WTC11 (cell line): ENCODE measurements around the gene TSPAN32. TPM values are rescaled to one million over a fixed set of nuclear protein-coding genes. Genes with fewer than 3 reads are reported as not detected.

Experiments used
- ATAC-seq: fragments of 200-7000 bp; cut with Tn5 transposase; 2 replicates; pipeline ENCODE4 v1.10.0; 2021; ENCODE audit warnings: mild to moderate bottlenecking, moderate library complexity
- CTCF ChIA-PET: fragments of 300-600 bp; sonication (Branson Sonifier 250); formaldehyde crosslinking; loops from one replicate; lab custom pipeline; 2021; ENCODE audit warnings: antibody characterized with exemption; lab: Charles Lee
- POLR2A ChIA-PET: fragments of 350-600 bp; sonication (Branson Sonifier 250); formaldehyde crosslinking; loops from one replicate; lab custom pipeline; 2021; ENCODE audit warnings: antibody characterized with exemption; lab: Charles Lee
- DNase-seq: peaks from one replicate; pipeline ENCODE4 v3.0.0; 2021; ENCODE audit warnings: low spot score
- H3K27ac Mint-ChIP-seq: 2 replicates; pipeline ENCODE4 v1.8.0; 2021; ENCODE audit warnings: mixed read lengths
- H3K27me3 Mint-ChIP-seq: 2 replicates; pipeline ENCODE4 v1.8.0; 2021; ENCODE audit warnings: low read depth, mild to moderate bottlenecking, moderate library complexity, mixed read lengths
- H3K36me3 Mint-ChIP-seq: 2 replicates; pipeline ENCODE4 v1.8.0; 2021; ENCODE audit warnings: mixed read lengths
- H3K4me1 Mint-ChIP-seq: 2 replicates; pipeline ENCODE4 v1.8.0; 2022; ENCODE audit warnings: mixed read lengths
- H3K4me3 Mint-ChIP-seq: 2 replicates; pipeline ENCODE4 v1.8.0; 2021; ENCODE audit warnings: mild to moderate bottlenecking, moderate library complexity, mixed read lengths
- H3K9me3 Mint-ChIP-seq: 2 replicates; pipeline ENCODE4 v1.8.0; 2021; ENCODE audit warnings: mixed read lengths
- ATF1 ChIP-seq: sonication (generic); formaldehyde crosslinking; IDR thresholded peaks from 2 replicates; pipeline ENCODE4 v1.8.1; 2023; ENCODE audit warnings: mild to moderate bottlenecking, moderate library complexity, missing genetic modification reagents
- ATF2 ChIP-seq: sonication (generic); formaldehyde crosslinking; IDR thresholded peaks from 2 replicates; pipeline ENCODE4 v1.8.1; 2022; ENCODE audit warnings: low read depth, missing genetic modification reagents, borderline replicate concordance
- CTCF ChIP-seq: fragments of 200-600 bp; IDR thresholded peaks from 2 replicates; pipeline ENCODE4 v1.8.0; 2022; ENCODE audit warnings: antibody characterized with exemption
- ELF4 ChIP-seq: sonication (generic); formaldehyde crosslinking; IDR thresholded peaks from 2 replicates; pipeline ENCODE4 v1.8.1; 2022; ENCODE audit warnings: low read depth, mild to moderate bottlenecking, moderate library complexity, missing genetic modification reagents
- FOXK1 ChIP-seq: sonication (generic); formaldehyde crosslinking; IDR thresholded peaks from 2 replicates; pipeline ENCODE4 v1.8.0; 2022; ENCODE audit warnings: mild to moderate bottlenecking, moderate library complexity, missing genetic modification reagents
- GRHL2 ChIP-seq: fragments of 250-450 bp; sonication (Bioruptor Pico); IDR thresholded peaks from 2 replicates; pipeline ENCODE4 v1.8.0; 2022; ENCODE audit warnings: mild to moderate bottlenecking, moderate library complexity; ENCODE audit not compliant: insufficient replicate concordance, severe bottlenecking
- IRF2 ChIP-seq: sonication (generic); formaldehyde crosslinking; IDR thresholded peaks from 2 replicates; pipeline ENCODE4 v1.8.0; 2022; ENCODE audit warnings: low read depth, missing genetic modification reagents, borderline replicate concordance
- JAZF1 ChIP-seq: fragments of 250-450 bp; sonication (Bioruptor Pico); IDR thresholded peaks from 2 replicates; pipeline ENCODE4 v1.9.0; 2021; ENCODE audit warnings: moderate library complexity, mild to moderate bottlenecking, inconsistent platforms
- JUN ChIP-seq: sonication (generic); formaldehyde crosslinking; IDR thresholded peaks from 2 replicates; pipeline ENCODE4 v1.8.0; 2023; ENCODE audit warnings: mild to moderate bottlenecking, missing genetic modification reagents
- KAT7 ChIP-seq: sonication (generic); formaldehyde crosslinking; IDR thresholded peaks from 2 replicates; pipeline ENCODE4 v1.8.1; 2023; ENCODE audit warnings: missing genetic modification reagents, mild to moderate bottlenecking, borderline replicate concordance
- MLX ChIP-seq: sonication (generic); formaldehyde crosslinking; IDR thresholded peaks from 2 replicates; pipeline ENCODE4 v1.8.1; 2023; ENCODE audit warnings: mild to moderate bottlenecking, missing genetic modification reagents, moderate library complexity
- MXD4 ChIP-seq: fragments of 250-450 bp; sonication (Bioruptor Pico); IDR thresholded peaks from 2 replicates; pipeline ENCODE4 v1.8.0; 2021; ENCODE audit warnings: mild to moderate bottlenecking, moderate library complexity, borderline replicate concordance
- NFYB ChIP-seq: sonication (generic); formaldehyde crosslinking; conservative IDR thresholded peaks from 2 replicates; pipeline ENCODE4 v1.8.0; 2022; ENCODE audit warnings: low read depth, missing genetic modification reagents
- NR3C1 ChIP-seq: sonication (generic); formaldehyde crosslinking; conservative IDR thresholded peaks from 2 replicates; pipeline ENCODE4 v1.8.1; 2023; ENCODE audit warnings: low read depth, mild to moderate bottlenecking, missing genetic modification reagents
- OVOL2 ChIP-seq: fragments of 250-450 bp; sonication (Bioruptor Pico); IDR thresholded peaks from 2 replicates; pipeline ENCODE4 v1.9.0; 2021; ENCODE audit warnings: mild to moderate bottlenecking, borderline replicate concordance
- PRRX2 ChIP-seq: fragments of 250-450 bp; sonication (Bioruptor Pico); IDR thresholded peaks from 2 replicates; pipeline ENCODE4 v1.8.0; 2021; ENCODE audit warnings: mild to moderate bottlenecking
- SOX15 ChIP-seq: fragments of 250-450 bp; sonication (Bioruptor Pico); IDR thresholded peaks from 2 replicates; pipeline ENCODE4 v1.9.0; 2021; ENCODE audit warnings: mild to moderate bottlenecking
- SP1 ChIP-seq: sonication (generic); formaldehyde crosslinking; conservative IDR thresholded peaks from 2 replicates; pipeline ENCODE4 v1.8.1; 2022; ENCODE audit warnings: missing genetic modification reagents
- USF1 ChIP-seq: sonication (generic); formaldehyde crosslinking; IDR thresholded peaks from 2 replicates; pipeline ENCODE4 v1.8.0; 2022; ENCODE audit warnings: mild to moderate bottlenecking, missing genetic modification reagents
- ZNF121 ChIP-seq: sonication (generic); formaldehyde crosslinking; IDR thresholded peaks from 2 replicates; pipeline ENCODE4 v1.8.0; 2023; ENCODE audit warnings: missing genetic modification reagents
- ZNF281 ChIP-seq: sonication (generic); formaldehyde crosslinking; IDR thresholded peaks from 2 replicates; pipeline ENCODE4 v1.8.0; 2023; ENCODE audit warnings: mild to moderate bottlenecking, missing genetic modification reagents
- ZNF423 ChIP-seq: fragments of 250-450 bp; sonication (Bioruptor Pico); IDR thresholded peaks from 2 replicates; pipeline ENCODE4 v2.1.2; 2022; ENCODE audit warnings: mild to moderate bottlenecking, moderate library complexity
- ZNF512 ChIP-seq: sonication (generic); formaldehyde crosslinking; IDR thresholded peaks from 2 replicates; pipeline ENCODE4 v1.8.1; 2022; ENCODE audit warnings: missing genetic modification reagents, borderline replicate concordance
- total RNA-seq: library from RNA; stranded (reverse); gene quantifications from 3 replicates; pipeline ENCODE4 v1.2.3, GENCODE V29; 2021

TSPAN32 gene
- total RNA-seq, 1 experiment from 2014 or later: not detected

- no peak for TF ChIP-seq CTCF
- TF ChIP-seq ZNF121 (CRISPR knock-in tag): no peak
- TF ChIP-seq ELF4 (CRISPR knock-in tag): no peak
- no peak for TF ChIP-seq MXD4
- no peak for TF ChIP-seq ZNF423
- TF ChIP-seq PRRX2 (CRISPR knock-in tag): no peak
- TF ChIP-seq FOXK1 (CRISPR knock-in tag): no peak
- no peak for TF ChIP-seq MLX (CRISPR knock-in tag)
- TF ChIP-seq USF1: no peak
- TF ChIP-seq NFYB (CRISPR knock-in tag): no peak
These were observed 49.8 kb upstream of the TSPAN32 start (continued) for GRCh38 chr11:2252018-2252417.

- H3K9me3 Mint-ChIP-seq: peaks cover 7% of the 10 kb centered on the region
- H3K4me1 Mint-ChIP-seq: no peaks in the 10 kb centered on the region; the same call in 1 of the 2 replicates
- TF ChIP-seq KAT7 (CRISPR knock-in tag) (no peak), JAZF1 (CRISPR knock-in tag) (no peak), SP1 (CRISPR knock-in tag) (no peak), IRF2 (CRISPR knock-in tag) (no peak)
- DNase-seq: no peak
- peaks cover 8% of the 10 kb centered on the region for H3K27me3 Mint-ChIP-seq
- H3K36me3 Mint-ChIP-seq: no peaks in the 10 kb centered on the region
- ChIA-PET POLR2A (no interaction called here), CTCF (no interaction called here)
- ATAC-seq: no peak
- H3K27ac Mint-ChIP-seq: no peak overlapping the region
- no peak overlapping the region for H3K4me3 Mint-ChIP-seq
These were observed 45.4 kb upstream of the TSPAN32 start for GRCh38 chr11:2256293-2256913.

GRCh38 chr11:2256951-2257700, 44.7 kb upstream of the TSPAN32 start:
- H3K4me1 Mint-ChIP-seq: no peaks in the 10 kb centered on the region; the same call in 1 of the 2 replicates
- no peak for TF ChIP-seq ATF1
- no peak for TF ChIP-seq JUN
- TF ChIP-seq NR3C1: no peak
- no peak for TF ChIP-seq ATF2 (CRISPR knock-in tag)
- no peak for TF ChIP-seq ELF4 (CRISPR knock-in tag)
- no peak for TF ChIP-seq SOX15 (CRISPR knock-in tag)
- no peak for TF ChIP-seq OVOL2 (CRISPR knock-in tag)
- TF ChIP-seq ZNF281 (CRISPR knock-in tag): no peak
- no peak for TF ChIP-seq ZNF512
- no peak for TF ChIP-seq GRHL2 (CRISPR knock-in tag)
- ATAC-seq (no peak), DNase-seq (no peak)
- H3K4me3 Mint-ChIP-seq: no peak overlapping the region
- no peak overlapping the region for H3K27ac Mint-ChIP-seq
- H3K36me3 Mint-ChIP-seq: no peaks in the 10 kb centered on the region
- peaks cover 7% of the 10 kb centered on the region for H3K9me3 Mint-ChIP-seq
- ChIA-PET POLR2A (no interaction called here), CTCF (interaction anchor here (0.9 kb wide), 1 partner anchor 59 kb away, joined by 6 read pairs; no protein-coding TSS in a partner anchor)
- peaks cover 8% of the 10 kb centered on the region for H3K27me3 Mint-ChIP-seq
